HS-5 (cell line): ENCODE measurements around the gene PIK3C2G.

Source experiments
- DNase-seq: peaks from one replicate; pipeline ENCODE4 v3.0.0-alpha.2; 2012; ENCODE audit warnings: low read depth

PIK3C2G gene

DNA sequence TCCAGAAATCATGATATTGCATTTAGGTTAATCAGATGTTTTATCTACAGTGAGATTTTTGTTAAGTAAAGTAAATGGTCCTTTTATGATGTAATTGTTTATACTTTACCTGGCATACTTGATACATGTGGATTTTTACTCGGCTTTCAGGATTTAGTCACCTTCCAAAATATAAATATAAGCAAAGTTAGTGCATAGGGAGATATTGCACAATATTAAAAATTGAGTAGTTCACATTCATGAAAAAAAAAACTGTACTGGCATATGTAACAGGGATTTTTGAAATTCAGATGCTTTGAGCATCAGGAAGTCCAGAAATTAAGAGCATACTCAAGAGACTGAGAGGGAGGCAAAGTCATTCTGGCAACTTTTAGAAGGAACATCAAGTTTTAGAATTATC is 303.0 kb downstream of the PIK3C2G start:
- no peak for DNase-seq

DNA sequence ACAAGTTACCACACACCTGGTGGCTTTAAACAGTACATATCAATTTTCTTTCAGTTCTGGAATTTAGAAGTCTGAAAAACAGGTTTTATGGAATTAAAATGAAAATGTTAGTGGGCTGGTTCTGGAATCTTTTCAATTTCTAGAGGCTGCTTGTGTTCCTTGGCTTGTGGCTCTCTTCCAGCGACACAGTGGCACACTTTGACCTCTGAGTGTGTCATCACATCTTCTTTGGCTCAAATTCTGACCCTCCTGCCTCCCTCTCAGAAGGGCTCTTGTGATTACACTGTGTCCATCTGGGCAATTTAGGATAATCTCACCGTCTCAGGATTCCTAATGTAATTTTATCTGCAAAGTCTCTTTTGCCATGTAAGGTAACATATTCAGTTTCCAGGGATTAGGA is 306.5 kb downstream of the PIK3C2G start:
- no peak for DNase-seq

DNA sequence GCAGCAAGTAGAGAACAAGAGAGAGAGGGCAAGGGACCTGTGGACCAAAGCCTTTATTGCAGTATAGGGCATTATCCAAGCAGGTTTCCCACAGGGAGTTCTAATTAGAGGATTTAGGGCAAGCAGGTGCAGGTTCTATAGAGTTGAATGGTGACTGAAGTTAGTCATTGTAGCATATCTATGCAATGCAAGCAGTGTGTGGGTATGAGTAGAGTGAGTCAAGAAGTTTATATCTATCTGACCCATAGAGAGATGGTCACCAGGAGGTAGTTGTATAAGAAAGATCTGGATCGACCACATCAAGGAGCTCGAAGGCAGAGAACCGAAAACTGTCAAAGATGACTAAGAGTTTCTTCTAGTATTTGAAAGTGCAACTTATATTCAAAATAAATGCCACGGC is 309.2 kb downstream of the PIK3C2G start:
- no peak for DNase-seq

DNA sequence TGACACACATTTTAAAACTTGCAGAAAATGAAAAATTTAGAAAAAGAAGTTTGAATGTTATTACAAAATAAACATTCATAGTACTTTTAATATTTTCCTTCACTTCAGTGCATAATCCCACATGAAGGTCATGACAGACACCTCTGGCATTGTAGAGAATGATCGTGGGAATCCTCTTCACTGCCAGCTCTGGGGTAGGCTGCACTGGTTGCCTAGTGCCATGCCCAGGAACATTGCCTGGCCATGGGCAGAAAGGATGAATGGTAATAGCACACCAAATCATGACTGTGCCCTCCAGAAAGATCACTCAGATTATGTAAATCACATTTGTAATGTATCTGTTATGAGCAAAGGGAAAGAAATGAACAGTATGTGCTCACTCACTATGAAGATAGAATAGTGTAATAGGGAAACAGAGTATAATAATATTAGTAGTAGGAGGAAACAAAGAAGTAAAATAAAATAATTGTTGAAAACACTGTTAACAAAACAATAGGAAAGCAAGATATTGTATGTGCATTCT is 314.8 kb downstream of the PIK3C2G start:
- no peak for DNase-seq

DNA sequence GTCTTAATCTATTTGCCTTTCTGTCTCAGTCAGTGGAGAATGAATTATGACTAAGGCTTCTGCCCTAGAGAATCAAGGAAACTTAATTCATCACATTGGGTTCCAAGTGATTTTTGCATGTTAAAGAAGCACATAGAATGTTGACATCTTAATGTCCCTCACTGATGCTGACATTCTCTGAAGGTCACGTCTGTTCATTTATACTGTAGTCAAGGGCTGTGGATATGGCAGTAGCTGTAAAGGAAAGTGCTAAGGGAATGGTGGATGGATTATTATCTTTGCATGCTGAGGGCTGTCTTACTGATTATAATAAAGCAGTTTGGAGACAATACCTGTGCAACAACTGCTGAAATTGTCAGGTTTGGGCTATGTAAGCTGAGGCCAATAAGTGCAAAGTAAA is 315.3 kb downstream of the PIK3C2G start:
- no peak for DNase-seq

DNA sequence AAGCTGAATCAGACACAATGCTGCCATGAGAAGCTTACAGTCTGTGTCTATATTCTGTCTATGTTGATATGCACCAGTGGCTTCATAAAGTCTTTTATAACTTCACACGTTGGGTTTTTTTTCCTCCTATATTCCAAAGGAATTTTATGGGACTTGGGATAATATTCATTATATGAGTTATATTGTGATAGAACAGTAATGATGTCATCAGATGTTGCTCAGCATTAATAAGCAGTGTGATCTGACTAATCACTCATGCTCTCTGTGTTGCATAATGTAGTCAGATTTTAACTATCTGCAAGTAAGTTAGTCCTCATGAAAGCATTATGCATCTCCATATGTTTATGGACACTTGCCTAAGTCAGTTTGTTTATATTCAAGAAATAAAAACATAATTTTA is 316.9 kb downstream of the PIK3C2G start:
- peak; percentile 60 for DNase-seq

DNA sequence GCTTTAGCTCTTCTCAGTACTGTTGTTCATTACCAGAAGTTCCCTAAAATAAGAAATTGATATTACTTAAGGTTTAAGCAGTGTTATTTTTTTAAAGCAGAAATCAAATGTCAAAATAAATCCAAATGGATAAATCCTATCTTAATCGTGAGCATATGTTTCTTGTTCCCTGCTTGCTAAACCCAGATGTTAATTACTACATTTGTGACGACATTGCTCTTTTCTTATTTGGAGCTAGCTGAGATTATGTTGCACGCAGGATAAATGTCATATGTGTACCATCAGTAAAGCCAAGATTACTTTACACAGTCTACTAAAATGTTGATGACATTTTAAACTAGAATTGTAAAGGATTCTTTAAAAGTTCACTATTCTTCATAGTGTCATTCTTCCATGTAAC is 319.0 kb downstream of the PIK3C2G start:
- DNase-seq = no peak

DNA sequence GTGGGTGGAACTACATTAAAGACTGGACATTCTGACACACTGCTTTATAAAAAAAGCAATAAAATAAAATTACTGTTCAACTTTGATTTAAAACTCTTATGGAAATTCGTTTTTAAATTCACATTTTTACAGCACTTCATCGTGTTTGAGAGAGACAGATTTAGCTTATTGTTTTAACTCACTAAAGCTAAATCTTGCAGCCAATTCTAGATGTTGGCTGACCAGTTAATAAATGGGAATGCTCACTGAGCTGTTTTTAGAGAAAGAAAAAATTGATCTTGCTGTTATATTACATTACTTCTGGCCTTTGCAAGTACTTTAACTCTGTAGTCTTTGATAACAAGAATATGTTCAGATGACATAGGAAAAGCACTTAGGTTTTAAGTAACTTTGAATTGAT is 319.4 kb downstream of the PIK3C2G start:
- DNase-seq = no peak

DNA sequence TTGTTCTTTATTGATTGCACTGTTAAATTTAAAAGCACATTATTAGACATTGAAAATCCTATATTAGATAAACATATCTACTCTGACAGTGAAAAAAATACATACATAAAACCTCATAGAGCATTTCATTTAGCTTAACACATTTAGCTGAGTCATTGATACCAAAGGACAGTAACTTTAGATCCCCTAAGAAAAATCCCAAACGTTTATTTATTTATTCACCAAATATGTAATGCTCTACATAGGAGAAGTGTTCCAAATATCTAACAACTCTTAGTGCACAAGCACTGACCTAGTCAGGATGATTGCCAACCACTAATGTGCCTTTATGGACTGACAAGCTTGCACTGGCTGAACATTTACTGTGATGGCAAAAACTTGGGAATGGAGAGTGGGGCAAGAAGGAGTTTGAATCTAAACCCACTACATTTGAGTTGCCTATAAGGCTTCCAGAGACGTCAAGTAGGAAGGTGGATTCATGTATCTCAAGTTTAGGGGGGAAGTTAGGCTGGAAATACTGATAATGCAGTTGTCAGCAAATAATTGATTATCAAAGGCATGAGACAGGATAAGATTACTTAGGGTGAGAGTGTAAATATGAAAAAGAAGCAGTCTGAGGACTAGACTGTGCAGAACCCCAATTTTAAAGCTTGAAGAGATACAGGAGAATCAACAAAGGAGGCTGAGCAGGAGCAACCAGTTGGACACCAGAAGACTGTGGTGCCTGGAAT is 320.1 kb downstream of the PIK3C2G start:
- DNase-seq = no peak

DNA sequence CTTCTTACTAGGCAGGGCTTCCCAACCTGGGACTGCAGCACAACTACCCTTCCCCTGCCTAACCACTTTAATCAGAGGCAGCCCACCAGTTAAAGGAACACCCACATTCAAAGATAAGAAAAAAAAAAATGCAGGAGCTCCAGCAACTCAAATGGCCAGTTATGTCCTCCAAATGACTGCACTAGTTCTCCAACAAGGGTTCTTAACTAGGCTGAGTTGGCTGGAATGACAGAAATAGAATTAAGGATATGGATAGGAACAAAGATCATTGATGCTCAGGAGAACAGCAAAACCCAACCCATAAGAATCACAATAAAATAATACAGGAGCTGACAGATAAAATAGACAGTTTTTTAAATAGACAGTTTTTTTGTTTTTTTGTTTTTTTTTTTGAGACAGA is 322.3 kb downstream of the PIK3C2G start:
- DNase-seq = no peak

DNA sequence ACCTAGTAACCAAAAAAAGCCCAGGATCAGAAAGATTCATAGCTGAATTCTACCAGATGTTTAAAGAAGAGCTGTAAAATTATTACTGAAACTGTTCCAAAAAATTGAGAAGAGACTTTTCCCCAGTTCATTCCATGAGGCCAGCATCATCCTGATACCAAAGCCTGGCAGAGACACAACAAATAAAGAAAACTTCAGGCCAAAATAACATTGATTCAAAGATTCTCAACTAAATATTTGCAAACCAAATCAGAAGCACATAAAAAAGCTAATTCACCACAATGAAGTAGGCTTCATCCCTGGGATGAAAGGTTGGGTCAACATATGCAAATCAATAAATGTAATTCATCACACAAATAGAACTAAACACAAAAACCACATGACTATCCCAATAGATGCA is 325.3 kb downstream of the PIK3C2G start:
- DNase-seq = no peak

DNA sequence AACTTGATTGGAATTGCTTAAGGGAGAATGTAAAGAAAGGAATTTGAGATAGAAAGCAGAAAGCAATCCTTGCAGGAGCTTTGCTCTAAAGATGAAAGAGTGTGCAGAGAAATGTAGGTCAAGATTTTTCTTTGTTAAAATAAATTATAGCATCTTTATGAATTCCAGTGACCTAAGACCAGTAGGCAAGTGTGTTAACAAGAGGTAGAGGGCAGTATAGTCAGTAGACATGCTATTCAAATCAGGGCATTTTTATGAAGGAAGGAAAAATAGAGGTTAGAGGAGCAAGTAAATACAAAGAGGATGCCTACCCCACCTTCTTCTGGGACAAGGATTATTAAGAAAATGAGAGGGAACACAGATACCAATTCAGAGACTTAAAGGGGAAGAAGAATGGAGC is 328.0 kb downstream of the PIK3C2G start:
- DNase-seq = no peak

DNA sequence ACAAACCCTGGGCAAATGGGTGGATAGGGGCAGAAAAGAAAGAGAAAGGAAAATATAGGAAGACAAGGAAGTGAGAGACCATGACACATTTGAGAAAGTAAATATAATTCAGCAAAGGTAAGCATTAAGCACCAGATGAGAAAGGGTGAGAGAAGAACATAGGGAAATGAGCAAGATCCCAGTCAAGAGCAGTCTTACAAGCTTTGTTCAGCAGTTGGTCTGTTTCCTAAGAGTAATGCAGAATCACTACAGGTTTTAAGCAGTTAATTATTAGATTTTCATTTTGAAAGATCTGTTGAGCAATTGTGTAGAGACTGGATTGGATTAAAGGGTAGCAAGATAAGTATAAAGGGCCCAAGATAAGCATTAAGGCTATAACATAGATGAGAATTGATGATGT is 330.2 kb downstream of the PIK3C2G start:
- no peak for DNase-seq

DNA sequence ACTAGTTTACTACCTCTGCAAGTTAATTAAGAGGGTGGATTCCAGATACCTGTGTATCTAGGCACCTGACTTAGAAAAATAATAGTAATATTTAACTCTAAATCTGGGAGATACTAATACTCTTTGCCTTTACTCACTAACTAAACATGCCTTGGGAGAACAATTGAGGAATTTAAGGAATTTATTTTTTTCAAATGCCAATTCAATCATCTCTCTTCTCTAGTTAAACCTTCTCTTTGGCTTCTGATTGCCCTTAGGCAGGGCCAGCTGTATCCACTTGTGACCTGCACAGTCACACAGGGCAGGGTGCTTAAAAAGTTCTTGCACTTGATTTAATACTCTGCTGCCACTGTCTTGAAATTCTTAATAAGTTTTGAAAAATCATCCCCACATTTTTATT is 334.1 kb downstream of the PIK3C2G start:
- no peak for DNase-seq

DNA sequence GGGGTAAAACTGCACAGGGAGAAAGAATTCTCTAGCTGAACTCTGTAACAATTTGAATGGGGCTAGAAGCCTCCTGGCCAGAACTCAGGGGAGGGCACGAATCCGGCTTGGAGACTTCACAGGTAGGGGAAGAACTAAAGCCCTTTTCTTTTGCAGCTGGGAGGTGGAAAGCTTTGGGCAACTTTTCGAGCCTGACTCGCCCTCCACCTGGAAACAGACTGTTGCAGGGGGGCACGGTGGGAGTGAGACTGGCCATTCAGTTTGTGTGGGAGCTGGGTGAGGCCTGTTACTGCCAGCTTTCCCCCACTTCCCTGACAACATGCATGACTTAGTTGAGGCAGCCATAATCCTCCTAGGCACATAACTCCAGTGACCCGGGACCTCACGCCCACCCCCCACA is 340.6 kb downstream of the PIK3C2G start:
- no peak for DNase-seq

DNA sequence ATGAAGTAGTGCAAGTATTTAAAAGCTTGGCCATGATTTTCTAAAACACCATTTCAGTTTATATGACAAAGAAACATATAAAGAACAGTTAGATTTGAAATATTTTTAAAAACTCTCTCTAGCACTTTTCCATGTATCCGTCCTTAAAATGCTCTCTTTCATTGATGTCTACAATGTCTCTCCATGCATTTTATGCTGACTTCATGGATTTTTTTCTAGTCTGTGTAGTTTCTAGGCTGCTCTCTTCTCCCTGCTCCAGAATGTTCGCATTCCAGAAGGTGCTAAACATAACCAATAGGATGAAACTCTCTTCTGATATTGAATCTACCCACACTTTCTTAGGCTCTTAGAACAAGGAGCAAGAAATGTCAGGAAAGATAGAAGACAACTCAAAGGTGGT is 351.7 kb downstream of the PIK3C2G start:
- DNase-seq = no peak

DNA sequence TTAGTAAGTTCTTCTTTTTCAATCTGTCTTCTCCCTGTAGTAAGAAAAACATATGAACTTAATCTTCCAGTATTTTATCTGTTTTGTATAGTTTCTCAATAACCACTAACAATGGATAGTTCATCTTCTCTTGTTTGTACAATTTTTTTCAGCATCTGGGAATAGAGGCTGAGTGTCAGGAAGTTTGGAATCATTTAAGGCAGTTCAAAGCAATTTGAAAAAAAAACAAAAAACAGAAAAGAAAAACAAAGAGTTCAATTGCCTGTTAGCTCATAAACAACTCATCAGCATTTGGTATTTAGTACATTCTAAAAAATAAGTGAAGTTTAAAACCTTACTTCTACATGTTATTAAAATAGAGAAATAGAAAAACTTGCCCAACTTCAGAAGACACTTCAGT is 359.7 kb downstream of the PIK3C2G start:
- DNase-seq = no peak

DNA sequence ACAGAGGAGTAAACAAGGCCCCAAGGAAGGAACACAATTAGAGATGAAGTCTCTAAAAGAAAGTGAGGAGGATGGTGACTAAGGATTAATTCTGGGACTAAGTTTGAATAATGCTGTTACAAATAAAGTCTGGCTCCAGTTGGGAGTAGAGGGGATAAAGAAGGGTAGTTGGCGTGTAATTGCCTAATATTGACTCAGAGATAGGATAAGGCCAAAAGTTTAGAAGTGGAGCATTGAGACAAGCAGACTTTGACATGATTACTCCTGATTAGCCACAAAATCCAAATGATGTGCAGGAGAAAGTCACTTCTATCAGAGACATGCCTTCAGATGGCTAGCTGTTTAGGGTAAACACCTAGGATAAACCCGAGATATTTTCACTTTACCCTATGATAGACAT is 368.1 kb downstream of the PIK3C2G start:
- DNase-seq = no peak

DNA sequence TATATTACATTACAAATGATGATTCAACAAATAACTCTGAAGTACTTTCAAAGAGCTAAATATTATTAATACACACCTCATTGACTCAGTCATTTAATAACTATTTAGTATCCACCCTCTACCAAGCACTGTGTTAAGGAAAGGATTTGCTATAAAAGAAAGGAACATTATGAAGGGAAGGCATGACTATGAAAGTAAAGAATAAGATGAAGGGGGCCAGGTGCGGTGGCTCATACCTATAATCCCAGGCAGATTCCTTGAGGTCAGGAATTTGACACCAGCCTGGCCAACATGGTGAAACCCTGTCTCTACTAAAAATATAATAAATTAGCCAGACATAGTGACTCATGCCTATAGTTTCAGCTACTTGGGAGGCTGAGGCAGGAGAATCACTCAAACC is 368.6 kb downstream of the PIK3C2G start:
- no peak for DNase-seq

DNA sequence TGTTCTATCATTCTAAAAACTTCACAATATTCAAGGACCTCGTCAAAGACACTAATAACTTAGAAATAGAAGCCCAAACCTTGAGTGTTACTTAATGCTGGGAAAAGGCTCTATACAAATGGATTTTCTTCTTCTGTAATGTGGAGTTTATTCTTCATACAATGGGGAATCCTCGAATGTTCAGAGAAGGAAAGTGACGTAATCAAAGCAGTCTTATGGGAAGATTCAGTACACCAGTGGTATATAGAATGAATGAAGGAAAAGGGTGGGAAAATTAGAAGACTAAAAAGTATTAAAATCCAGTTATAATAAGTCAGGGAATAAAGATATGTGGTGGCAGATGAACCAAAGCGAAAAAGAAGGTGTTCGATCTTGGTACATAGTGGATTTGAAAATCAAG is 370.0 kb downstream of the PIK3C2G start:
- no peak for DNase-seq

DNA sequence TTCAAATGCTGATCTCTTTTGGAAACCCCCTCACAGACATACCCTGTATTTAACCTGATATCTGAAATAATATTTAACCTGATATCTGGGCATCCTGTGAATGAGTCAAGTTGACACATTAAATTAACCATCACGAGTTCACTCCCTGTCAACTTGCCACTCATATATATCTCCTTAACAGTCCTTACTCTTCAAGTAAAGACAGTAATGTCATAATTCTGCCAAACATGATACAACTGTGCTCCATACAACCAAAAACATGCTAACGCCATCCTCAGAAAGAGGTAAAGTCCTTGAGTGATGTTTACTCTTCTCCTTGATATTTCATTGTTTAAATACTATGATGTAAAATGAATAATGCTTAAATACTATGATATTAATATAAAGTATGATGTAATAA is 371.5 kb downstream of the PIK3C2G start:
- no peak for DNase-seq

DNA sequence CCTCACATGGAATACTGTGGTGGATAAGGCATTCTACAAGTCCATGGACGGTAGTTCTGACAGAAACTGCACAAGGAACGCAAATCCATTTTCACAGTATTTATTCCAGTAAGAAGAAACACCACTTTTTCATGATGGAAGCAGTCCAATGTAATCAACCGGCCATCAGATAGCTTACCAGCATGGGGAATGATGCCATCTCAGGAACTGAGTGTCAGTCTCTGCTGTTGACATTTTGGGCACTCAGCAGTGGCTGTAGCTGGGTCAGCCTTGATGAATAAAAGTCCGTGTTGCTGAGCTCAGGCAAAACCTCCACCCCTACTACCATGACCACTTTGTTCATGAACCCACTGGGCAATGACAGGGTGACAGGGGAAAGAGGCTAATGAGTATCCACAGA is 373.1 kb downstream of the PIK3C2G start:
- no peak for DNase-seq

DNA sequence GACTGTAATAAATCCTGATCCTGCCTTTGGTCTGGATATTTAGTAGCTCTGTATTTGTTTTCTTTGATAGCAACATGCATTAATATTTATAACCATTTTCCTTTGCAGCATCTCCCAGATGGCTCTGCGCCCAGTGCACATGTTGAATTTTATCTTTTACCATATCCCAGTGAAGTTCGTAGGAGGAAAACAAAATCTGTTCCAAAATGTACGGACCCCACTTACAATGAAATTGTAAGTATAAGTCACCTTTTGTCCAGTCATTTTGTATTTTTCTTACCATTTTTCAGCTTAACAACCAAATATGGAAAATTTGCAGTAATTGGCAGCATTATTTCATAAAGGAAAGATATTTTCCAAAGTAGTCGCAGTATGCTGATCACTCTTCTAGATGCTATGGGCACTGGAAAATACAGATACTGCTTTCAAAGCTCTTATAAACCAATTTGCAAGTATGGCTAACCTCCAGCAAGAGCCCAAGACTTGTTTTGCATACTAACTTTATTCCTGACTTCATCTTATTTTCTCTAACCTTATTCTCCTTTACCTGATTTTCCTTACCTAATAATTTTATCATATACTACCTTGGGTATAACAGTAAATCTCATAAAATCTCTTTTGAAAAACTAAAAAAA is 379.1 kb downstream of the PIK3C2G start:
- DNase-seq = no peak

DNA sequence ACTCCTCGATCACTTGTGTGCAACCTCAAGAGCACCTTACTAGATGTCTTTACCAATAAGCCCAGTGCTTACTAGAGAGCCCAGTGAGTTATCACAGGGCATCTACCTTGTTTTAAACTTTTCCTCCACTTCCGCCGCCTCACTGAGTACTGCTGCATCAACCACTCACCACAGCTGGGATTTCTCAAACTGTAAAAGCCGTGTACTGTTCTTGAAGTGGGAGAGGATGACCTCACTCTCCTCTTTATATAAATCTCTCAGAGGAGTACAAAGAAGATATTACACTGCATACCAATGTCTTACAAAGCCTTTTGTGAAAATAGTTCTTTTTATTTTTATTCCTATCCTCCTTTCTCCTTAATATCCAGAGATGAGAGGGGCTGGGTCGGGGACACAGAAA is 382.4 kb downstream of the PIK3C2G start:
- DNase-seq = no peak
